Psoas muscle (tissue), 8 donors: ENCODE data around the gene EDEM3. TPM values are rescaled to one million over a fixed set of nuclear protein-coding genes. Genes with fewer than 3 reads are reported as not detected.

ENCODE experiments used
- ATAC-seq, 4 donors: fragments of 200-7000 bp; cut with Tn5 transposase; one replicate each; pipeline ENCODE4 v1.9.1; 2020; ENCODE audit warnings: moderate library complexity in 3 of 4, mild to moderate bottlenecking in 2 of 4
- DNase-seq, 2 donors: peaks; one replicate each; pipeline ENCODE4 v3.0.0-alpha.2; 2020
- H3K27ac ChIP-seq: fragments of 200-600 bp; one replicate; pipeline ENCODE4 v1.8.0; 2022
- H3K27me3 ChIP-seq, 3 donors: fragments of 200-600 bp in 1 of 3; one replicate each; pipeline versions ENCODE4 v1.6.1 to v1.8.0; 2013 to 2022; ENCODE audit warnings: low read length in 2 of 3, mild to moderate bottlenecking in 2 of 3, moderate library complexity in 1 of 3; ENCODE audit not compliant: insufficient read depth in 3 of 3
- H3K36me3 ChIP-seq, 2 donors: fragments of 200-600 bp in 1 of 2; one replicate each; pipeline versions ENCODE4 v1.6.1 to v1.8.0; 2013 to 2022; ENCODE audit warnings: low read depth in 1 of 2, mild to moderate bottlenecking in 1 of 2, moderate library complexity in 1 of 2; ENCODE audit not compliant: insufficient read depth in 1 of 2
- H3K4me1 ChIP-seq: fragments of 200-600 bp; one replicate; pipeline ENCODE4 v1.8.0; 2022
- H3K4me3 ChIP-seq: fragments of 200-600 bp; one replicate; pipeline ENCODE4 v1.8.0; 2022; ENCODE audit warnings: mild to moderate bottlenecking
- H3K9me3 ChIP-seq: fragments of 200-600 bp; one replicate; pipeline ENCODE4 v1.8.0; 2022
- CTCF ChIP-seq: fragments of 200-600 bp; IDR thresholded peaks from one replicate; pipeline ENCODE4 v1.8.0; 2022; ENCODE audit warnings: antibody characterized with exemption
- WGBS, 3 donors: extraction: QIAGEN DNeasy Blood & Tissue Kit; methylation state at CpG; one replicate each; pipeline versions ENCODE4 v1.1.6 to v1.1.7; 2013; 5-methylcytosine and 5-hydroxymethylcytosine counted together
- intact Hi-C, 2 donors: fragments of 100-400 bp; cut with DNase I; formaldehyde crosslinking; loops; one replicate each; pipeline versions ENCODE4 v1.11.0 to v1.14.2; 2022
- polyA plus RNA-seq, 3 donors: library from polyadenylated mRNA; stranded (reverse); fragments of 200-250 nt; gene quantifications; one replicate each; pipeline ENCODE4 v1.2.3, GENCODE V29; 2013
- total RNA-seq, 4 donors: library from RNA; stranded (reverse); fragmentation: NEBNext Ultra II Directional in 2 of 4; extraction: Animal tissue kit (Norgen Biotek cat#: 25700) in 2 of 4; gene quantifications; one replicate each; pipeline versions ENCODE4 v1.2.1 to v1.2.4, GENCODE V29; 2021 to 2023
- donor health status: healthy with polysubstance abuse.
- donor health status: DM: no; HTN: no; CAD: no; lungs with moderate emphysema.
- donor health status: Bipolar disorder and iron deficiency.
- donor health status: healthy.
- donor health status: DM: yes; HTN: yes; CAD: no.
- donor health status: DM: no; HTN: no; CAD: no.
- donor health status: DM: no; HTN: no; CAD: no.
- donor health status: DM: yes; HTN: yes; CAD: no.

Gene EDEM3
- total and polyA plus RNA-seq, 7 donors: 13.0 to 36.4 (median 24.6) TPM

GRCh38 chr1:184705271-184705670 is 49.4 kb downstream of the EDEM3 start:
- H3K9me3 ChIP-seq: no peaks in the 10 kb centered on the region
- H3K36me3 ChIP-seq: peaks cover 3 to 100% of the 10 kb centered on the region in 2 donors
- no peak overlapping the region for H3K27ac ChIP-seq
- H3K27me3 ChIP-seq: no peaks in the 10 kb centered on the region
- 93 to 97% (median 95%) methylated on average over 1 of the region's 1 CpG for WGBS, 3 donors
- ATAC-seq (no peak), DNase-seq (no peak)
- H3K4me3 ChIP-seq: no peak overlapping the region
- intact Hi-C loops: no loop called here
- H3K4me1 ChIP-seq: no peaks in the 10 kb centered on the region
- TF ChIP-seq CTCF: no peak

- no peaks in the 10 kb centered on the region for H3K27me3 ChIP-seq
- H3K27ac ChIP-seq: no peak overlapping the region
- peaks cover 3 to 95% of the 10 kb centered on the region in 2 donors for H3K36me3 ChIP-seq
- ATAC-seq (peak in 3 of 4 donors; percentile 57 to 79 (median 78)), DNase-seq (no peak)
- H3K9me3 ChIP-seq: no peaks in the 10 kb centered on the region
- H3K4me3 ChIP-seq: no peak overlapping the region
- intact Hi-C loops: no loop called here
- TF ChIP-seq CTCF: no peak
- 44 to 90% (median 57%) methylated on average over 1 of the region's 1 CpG for WGBS, 3 donors
- no peaks in the 10 kb centered on the region for H3K4me1 ChIP-seq
Measured at GRCh38 chr1:184701816-184702215, 52.8 kb downstream of the EDEM3 start.

- no peak for TF ChIP-seq CTCF
- H3K9me3 ChIP-seq: no peaks in the 10 kb centered on the region
- H3K27me3 ChIP-seq: no peaks in the 10 kb centered on the region
- H3K4me1 ChIP-seq: no peaks in the 10 kb centered on the region
- no peak overlapping the region for H3K4me3 ChIP-seq
- 96 to 98% (median 97%) methylated on average over 1 of the region's 1 CpG for WGBS, 3 donors
- no peak for DNase-seq
- no peak overlapping the region for H3K27ac ChIP-seq
- peaks cover 3 to 95% of the 10 kb centered on the region in 2 donors for H3K36me3 ChIP-seq
- intact Hi-C loops: no loop called here
- no peak for ATAC-seq
Measured at GRCh38 chr1:184698969-184699368, 55.7 kb downstream of the EDEM3 start.

GRCh38 chr1:184698016-184698415 is 56.6 kb downstream of the EDEM3 start:
- Histone ChIP-seq H3K4me3 (no peak overlapping the region), H3K36me3 (peaks cover 3 to 95% of the 10 kb centered on the region in 2 donors), H3K27ac (no peak overlapping the region), H3K9me3 (no peaks in the 10 kb centered on the region), H3K4me1 (no peaks in the 10 kb centered on the region), H3K27me3 (no peaks in the 10 kb centered on the region)
- no peak for TF ChIP-seq CTCF
- intact Hi-C loops: no loop called here
- no peak for DNase-seq
- 66 to 73% (median 70%) methylated on average over 3 of the region's 3 CpGs for WGBS, 3 donors
- no peak for ATAC-seq

- H3K4me3 ChIP-seq: no peak overlapping the region
- no peaks in the 10 kb centered on the region for H3K4me1 ChIP-seq
- ATAC-seq (no peak), DNase-seq (no peak)
- 64 to 81% (median 66%) methylated on average over 3 of the region's 3 CpGs for WGBS, 3 donors
- H3K27ac ChIP-seq: no peak overlapping the region
- H3K27me3 ChIP-seq: no peaks in the 10 kb centered on the region
- TF ChIP-seq CTCF: no peak
- H3K36me3 ChIP-seq: peaks cover 3 to 83% of the 10 kb centered on the region in 2 donors
- intact Hi-C loops: no loop called here
- H3K9me3 ChIP-seq: no peaks in the 10 kb centered on the region
Measured at GRCh38 chr1:184696403-184696802, 58.3 kb downstream of the EDEM3 start.
